Measurements from ENCODE around the gene LRRC8A.
"Not testable (repeated sequence)": the region's sequence is repeated elsewhere in the genome, so short reads cannot be mapped to it uniquely, and the experiment has no call there.

LRRC8A gene

DNA sequence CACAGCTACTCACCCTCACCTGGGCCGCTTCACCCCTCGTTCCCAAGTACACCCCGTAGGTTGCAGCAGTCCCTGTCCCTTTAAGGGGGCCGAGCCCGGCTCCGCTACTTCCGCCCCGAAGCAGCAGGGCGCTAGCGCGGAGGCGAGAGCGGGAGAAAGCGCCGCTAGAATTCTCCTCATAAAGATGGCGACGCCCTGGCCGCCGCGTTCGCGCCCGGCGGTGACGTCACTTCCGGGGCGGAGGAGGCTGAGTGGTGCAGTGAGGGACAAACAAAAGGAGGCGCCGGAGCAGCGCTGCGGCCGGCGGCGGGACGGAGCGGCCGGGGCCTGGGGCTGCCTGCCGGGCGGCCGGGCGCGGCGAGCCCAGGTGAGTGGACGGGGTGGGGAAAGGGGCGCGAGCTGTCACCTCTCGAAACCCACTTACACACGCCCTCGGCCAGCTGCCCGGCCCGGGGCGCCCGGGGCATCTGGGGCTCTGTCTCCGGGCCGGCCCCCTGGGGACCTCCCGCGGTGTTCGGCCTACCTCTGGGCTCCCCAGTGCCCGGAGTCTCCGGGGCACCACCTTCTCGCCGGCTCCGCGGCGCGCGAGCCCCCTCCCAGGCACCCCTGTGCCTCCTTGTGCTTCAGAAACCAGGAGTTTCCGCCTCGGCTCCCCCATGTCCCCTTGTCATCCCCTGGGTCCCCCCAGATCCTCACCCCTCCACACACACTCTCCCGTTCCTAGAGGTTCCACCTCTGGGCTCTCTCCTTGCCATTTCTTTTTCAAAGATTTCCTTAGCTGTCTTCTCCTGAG is at the start of gene LRRC8A, which contains the start of gene KYAT1:
Gene LRRC8A, plus strand, starts transcription at position 250 of the 793 bp plus-strand sequence. CDS start 25,032 bp downstream, outside the sequence.
Gene KYAT1, minus strand, starts transcription at position 67 of the 793 bp plus-strand sequence. CDS start 36,545 bp downstream, outside the sequence.
- DNase-seq (ENCODE audit: low spot score), result peak; percentile 96

DNA sequence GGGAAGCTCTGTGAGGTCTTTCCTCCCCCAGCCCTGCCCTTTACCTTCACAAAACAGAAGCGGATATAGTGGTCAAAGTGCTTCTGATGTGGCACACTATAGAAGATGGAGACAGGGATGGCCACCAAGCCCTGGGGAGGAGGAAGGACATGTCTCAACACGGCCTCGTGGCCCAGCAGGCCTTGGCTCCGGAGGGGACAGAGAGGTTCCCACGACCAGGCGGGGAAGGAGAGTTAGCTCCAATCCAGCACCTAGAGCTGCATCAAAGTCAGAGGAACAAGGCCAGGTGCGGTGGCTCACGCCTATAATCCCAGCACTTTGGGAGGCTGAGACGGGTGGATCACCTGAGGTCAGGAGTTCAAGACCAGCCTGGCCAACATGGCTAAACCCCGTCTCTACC is 48.2 kb upstream of the LRRC8A start:
- DNase-seq (ENCODE audit: low spot score), result no peak

DNA sequence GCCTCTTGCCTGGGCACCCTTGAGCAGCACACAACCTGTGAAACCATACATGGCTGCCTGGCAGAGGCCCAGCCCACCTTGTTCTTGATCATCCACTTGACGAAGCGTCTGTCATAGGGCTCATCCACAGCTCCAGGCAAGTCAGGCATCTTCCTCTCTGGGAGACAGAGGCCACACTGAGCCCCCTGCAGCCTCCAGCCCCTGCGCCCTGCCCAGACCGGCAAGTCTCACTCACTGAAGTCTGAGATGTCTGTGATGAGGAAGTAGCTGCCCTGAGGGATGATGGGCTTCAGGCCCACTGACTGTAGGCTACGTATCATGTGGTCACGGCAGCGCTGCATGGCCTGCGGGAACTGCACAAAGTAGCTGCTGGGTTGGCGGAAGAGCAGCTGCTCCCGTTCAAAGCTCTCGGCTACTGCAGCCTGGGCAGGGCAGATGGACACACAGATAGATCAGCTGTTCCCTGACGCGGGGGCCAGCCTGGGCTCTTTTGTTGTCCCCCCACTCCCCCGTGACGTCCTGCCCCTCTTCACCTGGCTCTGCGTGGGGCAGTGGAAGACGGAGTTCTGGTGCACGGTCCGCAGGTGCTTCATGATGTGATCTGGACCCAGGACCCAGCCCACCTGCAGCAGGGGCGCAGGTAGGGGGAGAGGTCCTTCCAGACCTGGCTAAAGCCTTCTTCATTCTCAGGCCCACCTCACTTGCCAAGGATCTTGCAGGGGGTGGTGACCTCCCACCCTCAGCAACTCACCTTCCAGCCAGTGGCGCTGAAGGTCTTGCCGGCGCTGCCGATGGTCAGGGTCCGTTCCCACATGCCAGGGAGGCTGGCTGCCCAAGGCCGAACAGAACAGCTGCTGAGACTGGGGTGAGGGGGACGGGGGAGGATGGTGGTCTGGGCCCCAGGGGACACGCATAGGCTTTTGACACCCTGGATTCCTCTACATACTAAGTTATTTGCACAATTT is 46.4 kb upstream of the LRRC8A start:
- DNase-seq (ENCODE audit: low spot score), result peak; percentile 1

DNA sequence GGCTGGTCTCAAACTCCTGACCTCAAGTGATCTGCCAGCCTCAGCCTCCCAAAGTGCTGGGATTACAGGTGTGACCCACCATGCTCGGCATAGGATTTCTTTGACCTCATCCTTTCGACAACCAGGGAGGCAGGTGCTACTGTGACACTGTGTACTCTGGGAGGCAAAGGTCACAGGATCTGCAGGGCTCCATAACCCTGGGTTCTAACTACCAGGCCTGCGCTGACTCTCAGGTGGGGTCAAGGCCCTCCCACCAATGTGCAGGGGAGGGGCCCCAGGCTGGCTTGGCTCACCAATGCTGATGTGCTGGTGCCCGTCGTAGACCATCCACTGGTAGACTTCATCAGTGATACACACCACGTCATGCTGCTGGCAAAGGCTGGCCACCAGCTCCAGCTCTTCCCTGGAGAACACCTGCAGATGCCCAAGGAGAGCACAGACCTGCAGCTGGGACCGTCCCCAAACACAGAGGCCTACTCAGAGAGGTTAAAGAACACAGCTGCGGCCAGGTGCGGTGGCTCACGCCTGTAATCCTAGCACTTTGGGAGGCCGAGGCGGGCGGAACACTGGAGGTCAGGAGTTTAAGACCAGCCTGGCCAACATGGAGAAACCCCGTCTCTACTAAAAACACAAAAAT is 45.3 kb upstream of the LRRC8A start:
- peak; percentile 1 for DNase-seq (ENCODE audit: low spot score)

DNA sequence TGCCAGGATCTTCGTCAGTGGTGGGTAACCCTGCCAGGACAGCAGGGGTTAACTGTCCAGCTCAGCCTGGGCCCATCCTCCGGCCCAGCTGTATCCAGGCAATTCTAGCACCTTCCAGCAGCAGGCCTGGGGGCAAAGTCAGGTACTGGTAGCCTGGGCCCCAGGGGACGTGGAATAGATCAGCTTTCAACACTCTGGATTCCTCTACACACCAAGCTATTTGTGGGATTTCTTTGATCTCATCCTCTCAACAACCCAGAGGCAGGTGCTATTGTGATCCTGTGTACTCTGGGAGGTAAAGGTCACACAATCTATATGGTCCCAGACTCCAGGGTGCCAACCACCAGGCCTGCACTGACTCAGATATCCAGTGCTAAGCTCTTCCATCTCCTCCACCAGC is 43.6 kb upstream of the LRRC8A start:
- peak; percentile 44 for DNase-seq (ENCODE audit: low spot score)

DNA sequence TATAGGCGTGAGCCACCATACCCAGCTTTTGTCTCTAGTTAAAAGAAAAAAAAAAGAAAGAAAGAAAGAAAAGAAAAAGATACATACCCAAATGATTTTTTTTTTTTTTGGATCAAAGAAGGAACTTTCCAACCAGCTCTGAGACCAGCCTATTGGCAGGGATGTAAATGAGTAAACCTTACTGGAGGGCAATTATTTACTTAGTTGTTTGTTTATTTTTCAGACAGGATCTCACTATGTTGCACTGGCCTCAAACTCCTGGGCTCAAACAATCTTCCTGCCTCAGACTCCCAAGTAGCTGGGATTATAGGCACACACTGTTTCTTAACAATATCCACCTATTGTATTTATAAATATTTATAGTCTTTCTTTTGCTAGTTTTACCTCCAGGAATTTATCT is 41.4 kb upstream of the LRRC8A start:
- no peak for DNase-seq (ENCODE audit: low spot score)

DNA sequence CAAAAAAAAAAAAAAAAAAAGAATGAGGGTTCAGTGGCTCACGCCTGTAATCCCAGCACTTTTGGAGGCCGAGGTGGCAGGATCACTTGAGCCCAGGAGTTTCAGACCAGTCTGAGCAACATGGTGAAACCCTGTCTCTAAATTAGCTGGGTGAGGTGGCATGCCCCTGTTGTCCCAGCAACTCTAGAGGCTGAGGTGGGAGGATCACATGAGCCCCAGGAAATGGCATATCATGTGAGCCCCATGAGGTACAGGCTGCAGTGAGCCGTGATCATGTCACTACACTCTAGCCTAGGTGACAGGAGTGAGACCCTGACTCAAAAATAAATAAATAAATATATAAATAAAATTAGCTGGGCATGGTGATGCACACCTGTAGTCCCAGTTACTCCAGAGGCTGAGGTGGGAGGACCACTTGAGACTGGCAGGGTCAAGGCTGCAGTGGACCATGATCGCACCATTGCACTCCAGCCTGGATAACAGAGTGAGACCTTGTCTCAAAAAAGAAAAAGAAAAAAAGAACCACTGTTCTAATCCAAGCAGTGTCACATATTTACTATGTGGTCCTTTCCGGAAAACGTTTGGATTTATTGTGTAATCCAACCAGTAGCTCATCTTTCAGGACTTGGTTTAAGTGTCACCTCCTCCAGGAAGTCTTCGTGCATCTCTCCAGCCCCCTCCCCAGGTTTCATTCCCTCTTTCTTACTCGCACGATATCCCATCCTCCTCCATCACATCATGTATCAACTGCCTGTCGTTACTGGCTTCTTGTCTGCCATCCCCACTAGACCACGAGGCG is 40.0 kb upstream of the LRRC8A start:
- no peak for DNase-seq (ENCODE audit: low spot score)

DNA sequence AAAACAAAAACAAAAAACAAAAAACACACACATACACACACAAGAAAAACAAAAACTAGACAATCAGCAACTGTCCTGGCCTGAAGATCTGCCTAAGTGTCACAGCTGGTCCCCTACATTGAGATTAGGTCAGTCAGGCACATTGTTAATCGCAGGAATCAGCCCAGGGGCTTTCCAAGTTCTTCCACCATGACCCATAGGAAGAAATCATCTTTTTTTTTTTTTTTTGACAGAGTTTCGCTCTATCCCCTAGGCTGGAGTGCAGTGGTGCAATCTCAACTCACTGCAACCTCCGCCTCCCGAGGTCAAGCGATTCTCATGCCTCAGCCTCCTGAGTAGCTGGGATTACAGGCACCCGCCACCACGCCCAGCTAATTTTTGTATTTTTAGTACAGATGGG is 38.8 kb upstream of the LRRC8A start:
- DNase-seq (ENCODE audit: low spot score), result peak; percentile 4

DNA sequence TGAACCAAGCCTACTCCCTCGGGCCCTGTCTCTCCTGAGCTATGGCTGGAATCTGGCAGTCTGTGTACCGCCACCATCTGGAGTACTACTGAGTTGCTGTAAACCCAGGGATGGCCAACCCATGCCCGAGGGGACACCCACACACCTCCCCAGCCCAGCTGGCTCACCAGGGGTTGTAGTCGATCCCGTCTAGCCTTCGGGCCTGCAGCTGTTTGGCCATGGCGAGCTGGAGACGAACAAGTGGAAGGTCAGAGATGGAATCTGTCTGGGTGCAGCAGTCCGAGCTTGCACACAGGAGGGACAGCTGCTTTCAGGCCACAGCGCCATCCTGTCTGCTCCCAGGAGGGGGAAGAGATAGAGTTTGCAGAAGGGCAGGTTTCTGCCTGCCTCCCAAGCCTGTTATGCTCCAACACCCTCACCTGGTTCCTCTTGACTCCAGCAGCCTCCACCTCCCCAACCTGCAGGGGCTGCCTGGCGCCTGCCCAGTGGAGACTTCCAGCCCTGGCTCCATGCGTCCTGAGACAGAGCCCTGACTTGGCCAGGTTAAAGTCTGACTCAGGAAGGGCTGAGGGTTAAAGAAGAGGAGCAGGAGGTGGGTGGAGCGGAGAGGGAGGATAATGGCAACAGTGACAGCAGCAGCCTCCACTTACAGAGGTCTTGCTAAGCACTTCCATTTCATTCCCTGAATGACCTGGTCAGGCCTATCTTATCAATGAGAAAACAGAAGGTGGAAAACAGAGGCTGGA is 36.6 kb upstream of the LRRC8A start:
- peak; percentile 32 for DNase-seq (ENCODE audit: low spot score)

DNA sequence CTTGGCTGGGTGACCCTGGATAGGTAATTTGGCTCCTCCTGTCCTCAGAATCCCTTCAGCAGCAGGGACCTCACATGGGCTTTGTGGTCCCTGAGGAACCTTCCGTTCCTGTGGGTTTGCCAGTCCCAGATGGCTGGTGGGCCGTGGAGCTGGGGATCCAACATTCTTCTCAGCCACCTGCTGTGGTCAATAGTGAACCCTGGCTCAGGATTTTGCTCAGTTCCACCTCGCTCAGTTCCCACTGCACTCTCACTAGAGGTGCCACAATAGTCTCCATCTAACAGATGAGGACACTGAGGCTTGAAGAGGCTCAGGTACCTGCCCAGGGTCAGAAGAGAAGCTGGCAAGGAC is 35.3 kb upstream of the LRRC8A start:
- DNase-seq (ENCODE audit: low spot score), result peak; percentile 2

DNA sequence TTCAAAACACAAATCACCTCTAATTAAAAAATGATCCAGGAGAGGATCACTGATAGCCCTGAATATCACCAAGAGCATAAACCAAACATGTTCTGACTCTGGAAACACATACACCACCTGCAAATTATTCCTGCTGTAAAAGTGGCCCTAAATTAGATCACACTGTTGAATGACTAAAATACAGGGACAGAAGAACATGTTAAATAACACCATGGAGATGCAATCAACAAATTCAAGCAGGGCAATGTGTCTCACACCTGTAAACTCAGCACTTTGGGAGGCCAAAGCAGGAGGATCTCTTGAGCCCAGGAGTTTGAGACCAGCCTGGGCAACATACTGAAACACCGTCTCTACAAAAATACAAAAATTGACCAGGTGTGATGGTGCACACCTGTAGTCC is 34.1 kb upstream of the LRRC8A start:
- DNase-seq (ENCODE audit: low spot score), result no peak

DNA sequence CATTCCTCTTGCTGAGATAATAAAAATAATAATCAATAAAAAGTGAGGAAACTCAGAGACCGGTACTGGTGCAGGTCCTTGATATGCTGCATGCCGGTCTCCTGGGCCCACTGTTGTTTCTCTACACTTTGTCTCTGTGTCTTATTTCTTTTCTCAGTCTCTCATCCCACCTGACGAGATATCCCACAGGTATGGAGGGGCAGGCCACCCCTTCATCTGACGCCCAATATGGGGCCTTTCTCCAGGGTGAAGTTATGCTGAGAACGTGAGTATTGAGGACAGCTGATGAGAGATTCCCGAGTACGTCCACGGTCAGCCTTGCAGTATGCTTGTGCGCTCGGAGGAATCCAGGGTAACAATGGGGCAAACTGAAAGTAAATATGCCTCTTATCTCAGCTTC is 30.9 kb upstream of the LRRC8A start:
- DNase-seq (ENCODE audit: low spot score), result not testable (repeated sequence)

DNA sequence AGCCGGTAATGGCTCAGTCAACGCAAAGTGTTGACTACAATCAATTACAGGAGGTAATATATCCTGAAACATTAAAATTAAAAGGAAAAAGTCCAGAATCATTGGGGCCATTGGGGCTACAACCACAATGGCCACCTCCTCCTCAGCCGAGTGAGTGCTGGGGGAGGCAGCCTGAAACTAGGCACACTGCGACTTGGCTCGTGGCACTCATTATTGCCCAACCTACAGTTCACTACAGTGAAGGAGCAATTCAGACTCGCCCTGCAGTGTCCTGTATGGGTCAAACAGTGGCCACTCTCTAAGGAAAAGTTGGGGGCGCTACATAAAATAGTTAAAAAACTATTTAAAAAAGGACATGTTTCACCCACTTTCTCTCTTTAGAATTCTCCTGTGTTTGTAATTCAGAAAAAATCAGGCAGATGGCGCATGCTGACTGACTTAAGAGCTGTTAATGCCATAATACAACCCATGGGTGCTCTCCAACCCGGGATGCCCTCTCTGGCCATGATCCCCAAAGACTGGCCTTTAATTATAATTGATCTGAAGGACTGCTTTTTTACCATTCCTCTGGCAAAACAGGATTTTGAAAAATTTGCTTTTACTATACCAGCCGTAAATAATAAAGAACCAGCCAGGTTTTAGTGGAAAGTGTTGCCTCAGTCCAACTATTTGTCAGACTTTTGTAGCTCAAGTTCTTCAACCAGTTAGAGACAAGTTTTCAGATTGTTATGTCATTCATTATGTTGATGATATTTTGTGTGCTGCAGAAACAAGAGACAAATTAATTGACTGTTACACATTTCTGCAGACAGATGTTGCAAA is 29.9 kb upstream of the LRRC8A start:
- DNase-seq (ENCODE audit: low spot score), result not testable (repeated sequence)

DNA sequence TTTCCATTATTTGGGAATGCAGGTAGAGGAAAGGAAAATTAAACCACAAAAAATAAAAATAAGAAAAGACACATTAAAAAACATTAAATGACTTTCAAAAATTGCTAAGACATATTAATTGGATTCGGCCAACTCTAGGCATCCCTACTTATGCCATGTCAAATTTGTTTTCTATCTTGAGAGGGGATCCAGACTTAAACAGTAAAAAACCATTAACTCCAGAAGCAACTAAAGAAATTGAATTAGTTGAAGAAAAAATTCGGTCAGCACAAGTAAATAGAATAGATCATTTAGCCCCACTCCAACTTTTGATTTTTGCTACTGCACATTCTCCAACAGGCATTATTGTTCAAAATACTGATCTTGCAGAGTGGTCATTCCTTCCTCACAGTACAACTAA is 29.3 kb upstream of the LRRC8A start:
- not testable (repeated sequence) for DNase-seq (ENCODE audit: low spot score)

DNA sequence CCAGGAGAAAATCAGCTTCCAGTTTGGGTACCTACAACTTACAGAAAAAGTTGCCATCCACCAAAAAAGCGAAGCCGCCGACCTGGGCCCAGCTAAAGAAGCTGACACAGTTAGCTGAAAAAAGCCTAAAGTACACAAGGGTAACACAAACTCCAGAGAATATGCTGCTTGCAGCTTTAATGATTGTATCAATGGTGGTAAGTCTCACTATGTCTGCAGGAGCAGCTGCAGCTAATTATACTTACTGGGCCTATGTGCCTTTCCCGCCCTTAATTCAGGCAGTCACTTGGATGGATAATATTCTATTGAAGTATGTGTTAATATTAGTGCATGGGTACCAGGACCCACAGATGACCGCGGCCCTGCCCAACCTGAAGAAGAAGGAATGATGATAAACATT is 27.5 kb upstream of the LRRC8A start:
- DNase-seq (ENCODE audit: low spot score), result not testable (repeated sequence)

DNA sequence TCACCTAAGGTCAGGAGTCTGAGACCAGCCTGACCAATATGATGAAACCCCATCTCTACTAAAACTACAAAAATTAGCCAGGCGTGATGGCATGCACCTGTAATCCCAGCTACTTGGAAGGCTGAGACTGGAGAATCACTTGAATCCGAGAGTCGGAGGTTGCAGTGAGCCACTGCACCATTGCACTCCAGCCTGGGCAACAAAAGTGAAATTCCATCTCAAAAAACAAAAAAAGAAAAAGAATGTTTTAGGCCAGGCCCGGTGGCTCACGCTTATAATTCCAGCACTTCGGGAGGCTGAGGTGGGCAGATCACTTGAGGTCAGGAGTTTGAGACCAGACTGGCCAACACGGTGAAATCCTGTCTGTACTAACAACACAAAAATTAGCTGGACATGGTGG is 23.5 kb upstream of the LRRC8A start:
- DNase-seq (ENCODE audit: low spot score), result not testable (repeated sequence)

DNA sequence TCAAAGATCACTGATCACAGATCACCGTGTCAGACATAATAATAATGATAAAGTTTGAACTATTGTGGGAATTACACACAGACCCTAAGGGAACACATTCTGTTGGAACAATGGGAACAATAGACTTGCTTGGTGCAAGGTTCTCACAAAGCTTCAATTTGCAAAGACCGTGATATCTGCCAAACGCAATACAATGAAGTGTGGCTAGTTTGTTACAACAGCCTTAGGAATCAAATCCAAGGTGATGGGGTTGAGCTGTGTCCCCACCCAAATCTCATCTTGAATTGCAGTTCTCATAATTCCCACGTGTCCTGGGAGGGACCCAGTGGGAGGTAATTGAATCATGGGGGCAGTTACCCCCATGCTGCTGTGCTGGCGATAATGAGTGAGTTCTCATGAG is 21.0 kb upstream of the LRRC8A start:
- no peak for DNase-seq (ENCODE audit: low spot score)

DNA sequence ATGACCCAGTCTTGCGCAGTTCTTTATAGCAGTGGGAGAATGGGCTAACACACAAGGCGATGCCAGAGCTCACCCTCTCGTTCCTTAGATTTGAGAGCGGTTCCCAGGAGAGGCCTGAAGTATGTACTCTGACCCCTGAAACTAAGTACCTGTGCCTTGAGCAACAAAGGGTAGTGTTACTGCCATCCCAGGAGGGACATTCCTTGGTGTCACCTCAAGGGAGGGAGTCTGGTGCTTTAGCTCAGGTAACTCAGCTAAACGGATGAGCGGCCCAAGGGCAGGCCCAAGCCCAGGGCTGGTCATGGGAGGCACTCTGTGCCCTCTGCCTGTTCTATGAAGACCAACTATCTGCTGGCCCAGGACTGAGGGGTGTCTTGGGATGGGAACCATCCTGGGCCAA is 20.4 kb upstream of the LRRC8A start:
- DNase-seq (ENCODE audit: low spot score), result no peak

DNA sequence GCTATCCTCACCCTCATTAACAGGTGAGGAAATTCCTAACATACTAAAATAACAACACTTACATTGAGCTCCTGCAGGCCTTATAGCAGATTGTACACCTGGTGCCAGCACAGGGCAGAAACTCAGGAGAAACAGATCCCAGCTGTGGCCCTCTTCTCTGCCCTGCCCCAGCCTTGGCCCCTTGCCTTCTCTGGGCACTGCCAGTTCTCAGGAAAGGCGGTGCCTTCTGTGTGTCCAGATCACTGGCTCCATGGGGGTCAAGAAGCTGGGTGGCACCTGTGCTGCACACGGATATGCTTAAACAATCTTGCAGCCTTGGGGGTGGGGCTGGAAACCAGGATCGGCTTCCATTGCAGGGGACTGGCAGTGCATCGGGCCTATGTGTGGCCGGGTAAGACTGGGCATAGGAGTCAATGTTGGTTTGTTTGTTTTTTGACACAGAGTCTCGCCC is 19.5 kb upstream of the LRRC8A start:
- DNase-seq (ENCODE audit: low spot score), result no peak

DNA sequence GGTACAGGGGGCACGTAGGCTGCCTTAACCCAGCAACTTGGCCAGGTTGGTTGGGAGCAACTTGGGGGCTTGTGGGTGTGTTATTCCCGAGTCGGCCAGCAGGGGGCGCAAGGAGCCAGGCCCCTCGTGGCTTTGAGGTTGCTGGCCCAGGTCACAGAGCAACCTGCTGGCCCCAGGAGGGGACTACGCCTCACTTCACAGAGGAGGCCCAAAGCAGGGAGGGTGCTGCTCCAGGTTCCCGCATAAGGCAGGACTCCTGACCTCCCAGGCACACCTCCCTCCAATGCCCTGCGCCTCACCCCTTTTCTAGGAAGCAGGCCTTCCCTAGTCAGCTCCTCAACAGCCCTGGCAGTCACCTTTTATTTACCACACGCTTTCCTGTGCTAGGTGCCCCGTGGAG is 18.3 kb upstream of the LRRC8A start:
- peak; percentile 87 for DNase-seq (ENCODE audit: low spot score)
